ENCODE data around the gene FGD3.
A peak's percentile ranks its signal among the peaks of the same experiment; 100 is the strongest.
"Not testable (repeated sequence)": the region's sequence is repeated elsewhere in the genome, so short reads cannot be mapped to it uniquely, and the experiment has no call there.

FGD3 gene

DNA sequence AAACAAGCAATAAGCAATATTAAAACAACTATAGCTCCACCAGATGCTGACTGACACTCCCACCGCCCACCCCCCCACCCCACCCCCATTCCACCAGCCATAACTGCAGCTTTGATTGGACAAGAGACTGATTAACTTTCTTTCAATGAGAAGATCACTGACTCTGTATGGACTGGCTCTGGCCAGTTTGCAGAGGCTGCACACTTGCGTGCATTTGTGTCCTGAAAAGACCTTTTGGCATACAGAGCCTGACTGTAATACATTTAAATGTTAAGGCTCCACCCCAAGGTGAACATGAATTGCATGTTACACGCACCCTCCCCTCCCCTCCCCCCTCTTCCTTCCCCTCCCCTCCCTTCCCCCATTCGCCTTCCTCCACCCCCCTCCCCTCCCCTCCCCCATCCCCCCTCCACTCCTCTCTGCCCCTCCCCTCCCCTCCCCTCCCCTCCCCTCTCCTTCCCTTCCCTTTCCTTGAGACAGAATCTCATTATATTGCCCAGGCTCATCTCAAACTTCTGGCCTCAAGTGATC is 31.1 kb downstream of the FGD3 start:
- no peak for DNase-seq (ENCODE audit: low spot score)

GRCh38 chr9:92979283-92980056 is 32.1 kb downstream of the FGD3 start:
- no peak for DNase-seq (ENCODE audit: low spot score)

- no peak for DNase-seq (ENCODE audit: low spot score)
Measured at GRCh38 chr9:92980085-92980745, 32.9 kb downstream of the FGD3 start.

- no peak for DNase-seq (ENCODE audit: low spot score)
Measured at GRCh38 chr9:92982130-92982529, 34.8 kb downstream of the FGD3 start.

GRCh38 chr9:92983984-92984589 is 36.8 kb downstream of the FGD3 start:
- peak; percentile 45 for DNase-seq (ENCODE audit: low spot score)

DNA sequence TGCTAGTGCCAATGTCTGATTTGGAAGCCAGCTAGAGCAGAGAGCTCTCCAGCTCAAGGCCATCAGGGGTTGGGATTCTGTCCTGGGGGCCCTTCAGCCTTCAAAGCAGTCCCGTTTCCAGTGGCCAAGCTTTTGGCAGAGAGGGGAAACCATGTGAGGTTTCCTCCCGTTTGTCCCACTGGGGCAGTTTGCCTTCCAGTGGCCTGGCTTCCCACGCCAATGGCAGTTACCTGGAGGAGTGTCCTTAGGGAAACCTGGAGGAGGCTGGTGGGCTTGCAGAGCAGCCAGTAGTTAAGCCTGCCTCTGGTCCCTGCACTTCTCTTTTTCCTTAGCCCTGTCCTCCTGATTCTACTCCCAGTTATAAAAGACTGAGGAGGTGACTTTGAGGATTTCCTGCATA is 37.7 kb downstream of the FGD3 start:
- no peak for DNase-seq (ENCODE audit: low spot score)

DNA sequence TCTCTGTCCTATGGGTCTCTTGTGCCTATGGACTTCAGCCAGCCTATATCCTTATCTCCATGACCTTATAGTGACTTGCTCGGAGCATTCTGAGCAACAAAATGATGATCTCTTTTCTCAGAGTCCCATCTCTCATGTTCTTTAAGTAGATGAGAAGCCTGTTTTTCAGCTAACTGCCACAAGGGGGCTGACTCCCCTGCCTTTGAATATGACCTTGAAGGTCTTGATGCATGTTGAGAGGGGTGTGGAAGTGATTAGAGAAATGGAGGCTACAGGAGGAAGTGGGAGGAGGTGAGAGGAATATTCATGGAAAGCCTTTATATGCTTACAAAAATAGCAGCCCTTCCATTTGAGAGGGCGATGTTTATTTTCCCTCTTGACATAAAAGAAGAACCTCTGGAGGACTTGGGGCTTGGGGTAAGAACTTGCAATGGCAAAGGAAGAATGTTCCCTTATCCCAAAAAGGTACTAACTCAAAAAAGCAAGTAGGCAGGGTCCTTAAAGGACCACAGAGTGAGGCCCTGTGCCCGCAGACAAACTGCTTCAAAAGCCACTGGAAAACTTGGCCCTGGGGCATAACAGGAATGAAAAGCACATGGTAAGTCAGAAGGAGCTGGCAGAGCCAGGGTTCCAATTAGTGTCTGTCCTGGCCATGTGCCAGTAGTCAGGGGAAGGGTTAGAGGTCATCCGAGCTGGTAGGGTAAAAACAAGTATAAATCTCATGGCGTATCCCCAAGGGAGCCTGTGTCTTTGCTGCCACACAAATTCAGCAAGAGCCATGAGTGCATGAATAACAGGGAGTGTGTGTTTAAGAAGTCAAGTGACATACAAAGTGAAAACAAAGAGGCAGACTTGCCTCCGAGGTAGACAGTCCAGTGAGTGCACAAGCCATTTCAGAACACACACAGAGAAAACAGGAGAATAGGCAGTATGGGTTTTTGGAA is 39.1 kb downstream of the FGD3 start:
- DNase-seq (ENCODE audit: low spot score), result peak; percentile 64

- no peak for DNase-seq (ENCODE audit: low spot score)
Measured at GRCh38 chr9:92988215-92988768, 41.0 kb downstream of the FGD3 start.

GRCh38 chr9:92989561-92989960 is 42.2 kb downstream of the FGD3 start:
- no peak for DNase-seq (ENCODE audit: low spot score)

- DNase-seq (ENCODE audit: low spot score), result no peak
Measured at GRCh38 chr9:92990461-92990860, 43.1 kb downstream of the FGD3 start.

DNA sequence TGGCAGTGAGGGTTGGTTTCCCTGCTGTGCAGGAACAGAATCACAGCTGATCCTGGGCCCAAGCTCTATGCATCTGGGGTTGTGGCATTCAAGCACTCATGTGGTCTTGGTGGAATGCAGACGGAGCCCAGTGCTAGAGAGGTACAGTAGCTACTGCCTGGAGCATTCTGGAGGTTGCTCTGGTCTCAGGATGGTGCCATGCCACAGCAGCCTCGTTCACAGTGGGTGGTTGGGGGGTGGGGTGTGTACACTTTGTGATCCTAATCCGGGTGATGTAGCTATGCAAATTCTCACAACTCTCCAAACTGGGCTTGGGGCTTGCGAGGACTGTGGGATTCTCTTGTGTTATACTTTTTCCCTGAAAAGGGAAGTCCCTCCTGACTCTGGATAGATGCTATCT is 45.2 kb downstream of the FGD3 start:
- no peak for DNase-seq (ENCODE audit: low spot score)

GRCh38 chr9:92998871-92999270 is 51.5 kb downstream of the FGD3 start:
- DNase-seq (ENCODE audit: low spot score), result not testable (repeated sequence)

DNA sequence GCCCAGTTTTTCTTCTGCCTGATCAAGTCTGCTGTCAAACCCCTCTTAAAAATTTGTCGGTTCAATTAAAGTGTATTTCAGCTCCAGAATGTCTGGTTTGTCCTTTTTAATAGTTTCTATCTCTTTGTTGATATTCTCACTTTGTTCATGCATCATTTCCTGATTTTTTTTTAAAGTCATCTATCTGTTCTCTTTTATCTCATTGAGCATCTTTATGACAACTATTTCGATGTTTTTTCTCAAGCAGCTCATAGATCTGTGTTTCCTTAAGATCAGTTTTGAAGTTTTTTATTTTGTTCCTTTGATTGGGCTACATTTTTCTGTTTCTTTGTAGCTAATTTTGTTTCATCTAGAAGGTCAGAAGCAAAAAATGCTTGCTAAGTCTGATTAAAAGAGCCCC is 53.7 kb downstream of the FGD3 start:
- no peak for DNase-seq (ENCODE audit: low spot score)

DNA sequence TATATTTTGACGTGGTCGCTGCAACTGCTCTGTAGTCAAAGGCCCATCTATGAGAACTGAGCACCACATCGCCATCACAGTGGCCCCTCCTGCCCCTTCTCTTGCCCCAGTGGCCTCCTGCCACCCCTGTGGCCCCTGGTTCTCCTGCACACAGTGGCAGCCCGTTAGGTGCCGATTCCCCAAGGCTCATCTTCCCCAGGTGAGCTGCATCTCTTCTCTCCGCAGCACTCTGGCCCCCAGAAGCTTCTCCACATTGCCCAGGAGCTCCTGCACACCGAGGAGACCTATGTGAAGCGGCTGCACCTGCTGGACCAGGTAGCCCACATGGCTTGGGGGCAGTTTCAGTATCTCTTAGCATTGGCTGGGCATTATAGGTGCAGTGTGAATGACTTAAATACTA is 55.4 kb downstream of the FGD3 start:
- no peak for DNase-seq (ENCODE audit: low spot score)

- peak; percentile 71 for DNase-seq (ENCODE audit: low spot score)
Measured at GRCh38 chr9:93003552-93004407, 56.5 kb downstream of the FGD3 start.

DNA sequence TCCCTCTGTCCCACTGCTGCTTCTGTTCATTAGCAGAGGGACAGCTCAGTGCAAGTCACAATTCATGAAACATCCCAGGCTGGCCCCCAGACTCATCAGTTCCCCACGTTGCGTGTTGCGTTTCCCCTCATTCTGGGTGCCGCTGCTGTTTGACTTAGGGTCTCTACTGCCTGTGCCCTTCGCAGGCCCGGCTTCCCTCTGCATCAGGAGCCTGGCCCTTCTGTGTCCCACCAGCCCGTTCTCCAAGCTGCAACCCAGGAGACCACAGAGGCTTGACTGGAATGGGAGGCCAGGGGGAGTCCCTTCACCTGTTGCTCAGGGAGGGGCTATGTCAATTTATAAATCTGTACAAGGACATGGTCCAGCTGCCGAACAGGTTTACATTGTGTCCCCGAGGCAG is 57.2 kb downstream of the FGD3 start:
- no peak for DNase-seq (ENCODE audit: low spot score)

- no peak for DNase-seq (ENCODE audit: low spot score)
Measured at GRCh38 chr9:93005876-93006275, 58.6 kb downstream of the FGD3 start.

- DNase-seq (ENCODE audit: low spot score), result no peak
Measured at GRCh38 chr9:93007529-93008058, 60.3 kb downstream of the FGD3 start.

DNA sequence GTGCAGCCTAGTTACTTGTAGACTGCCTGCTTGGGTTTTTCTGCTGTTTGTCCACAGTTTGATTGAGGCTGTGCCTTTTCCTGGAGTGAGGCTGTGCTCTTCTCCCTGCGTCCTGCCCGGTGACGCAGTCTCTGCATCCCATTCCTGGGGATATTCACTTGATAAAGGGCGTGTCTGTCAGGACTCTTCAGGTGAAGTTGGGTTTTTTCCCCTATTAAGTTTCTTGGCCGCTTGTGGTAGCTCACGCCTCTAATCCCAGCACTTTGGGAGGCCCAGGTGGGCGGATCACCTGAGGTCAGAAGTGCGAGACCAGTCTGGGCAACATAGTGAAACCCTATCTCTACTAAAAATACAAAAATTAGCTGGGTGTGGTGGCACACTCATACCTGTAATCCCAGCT is 61.1 kb downstream of the FGD3 start:
- DNase-seq (ENCODE audit: low spot score), result no peak

DNA sequence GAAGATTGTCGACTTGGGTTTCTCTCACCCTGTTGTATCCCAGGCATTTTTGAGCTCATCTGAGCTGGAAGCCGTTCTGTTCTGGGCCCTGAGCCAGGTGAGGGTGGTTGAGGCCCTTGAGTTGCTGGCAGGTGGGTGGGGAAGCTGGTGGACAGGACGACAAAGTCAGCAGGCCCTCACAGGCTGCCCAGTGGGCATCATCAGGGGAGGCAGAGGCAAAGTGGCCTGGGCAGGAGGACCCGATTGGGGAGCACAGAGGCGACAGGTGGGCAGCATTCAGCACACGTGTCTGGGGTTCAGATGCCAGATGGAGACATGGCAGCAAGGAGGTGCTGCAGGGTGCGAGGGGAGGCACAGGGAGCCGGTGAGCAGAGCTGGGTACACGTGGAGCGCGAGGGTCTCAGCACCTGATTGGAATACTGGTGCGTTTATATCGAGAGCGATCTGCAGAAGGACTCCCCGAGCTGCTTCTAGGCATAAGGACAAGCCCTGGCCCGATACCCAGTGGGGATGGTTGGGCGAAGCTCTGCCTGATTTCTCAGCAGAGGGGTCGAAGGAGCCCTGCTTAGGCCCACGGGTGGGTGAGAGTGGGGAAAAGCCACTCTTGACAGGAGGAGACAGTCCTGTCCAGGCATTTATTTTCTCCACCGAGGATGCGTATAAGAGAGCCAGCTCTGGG is 62.2 kb downstream of the FGD3 start:
- DNase-seq (ENCODE audit: low spot score), result no peak
